Stimulated activated CD4-positive, alpha-beta T cell treated with anti-CD3 and anti-CD28 coated beads, TNF-alpha, amount 100 ng/mL, for 1 hour (primary cell): Measurements from ENCODE around the gene CLEC4C.

ENCODE experiments used
- DNase-seq, 3 donors: peaks; one replicate each; pipeline ENCODE4 v3.0.0-alpha.2; 2020; ENCODE audit warnings: low read depth in 3 of 3, low spot score in 1 of 3

The CLEC4C gene

GRCh38 chr12:7723926-7724325 is 23.2 kb downstream of the CLEC4C start:
- no peak for DNase-seq

- no peak for DNase-seq
Measured at GRCh38 chr12:7719946-7720730, 27.0 kb downstream of the CLEC4C start.

GRCh38 chr12:7716381-7716780 is 30.8 kb downstream of the CLEC4C start:
- DNase-seq, result no peak

- DNase-seq, result no peak
Measured at GRCh38 chr12:7712841-7713442, 34.2 kb downstream of the CLEC4C start.

GRCh38 chr12:7711133-7711532 is 36.0 kb downstream of the CLEC4C start, which contains the start of gene DPPA3:
TSS of gene DPPA3 (plus strand) at chr12:7711433. CDS start at chr12:7711571, 138 bp downstream.
- no peak for DNase-seq

- DNase-seq, result no peak
Measured at GRCh38 chr12:7709969-7710675, 37.1 kb downstream of the CLEC4C start.

GRCh38 chr12:7705846-7706245 is 41.3 kb downstream of the CLEC4C start:
- DNase-seq, result no peak

GRCh38 chr12:7695566-7696197 is 51.5 kb downstream of the CLEC4C start, which contains the start of gene GDF3:
TSS of gene GDF3 (minus strand) at chr12:7695775. CDS start at chr12:7695728, 47 bp downstream.
- DNase-seq, result no peak

GRCh38 chr12:7695237-7695560 is 52.0 kb downstream of the CLEC4C start:
- DNase-seq, result no peak

GRCh38 chr12:7694556-7695236 is 52.5 kb downstream of the CLEC4C start:
- no peak for DNase-seq

GRCh38 chr12:7693793-7694192 is 53.4 kb downstream of the CLEC4C start:
- no peak for DNase-seq

- DNase-seq, result no peak
Measured at GRCh38 chr12:7681535-7681934, 65.6 kb downstream of the CLEC4C start.
